GM23338 (cell line): ENCODE data around the gene ATP2B1. TPM values are rescaled to one million over a fixed set of nuclear protein-coding genes. Genes with fewer than 3 reads are reported as not detected.

Source experiments
- ATAC-seq: fragments of 200-7000 bp; cut with Tn5 transposase; 3 replicates; pipeline ENCODE4 v1.9.1; 2020
- DNase-seq: peaks from one replicate; pipeline ENCODE4 v3.0.0-alpha.2; 2015; ENCODE audit warnings: low spot score
- H2AFZ ChIP-seq: fragments of 200-600 bp; sonication (generic); 2 replicates; pipeline ENCODE4 v1.8.0; 2016; ENCODE audit warnings: antibody characterized with exemption, mild to moderate bottlenecking, moderate library complexity
- H3F3A ChIP-seq: fragments of 200-600 bp; sonication (generic); replicated peaks from 2 replicates; pipeline ENCODE4 v1.8.0; 2017; ENCODE audit warnings: antibody characterized with exemption, mixed run types, low read depth
- H3K27ac ChIP-seq: fragments of 200-600 bp; sonication (generic); 2 replicates; pipeline ENCODE4 v1.6.1; 2016; ENCODE audit warnings: low read depth
- H3K27me3 ChIP-seq: fragments of 200-600 bp; sonication (generic); 2 replicates; pipeline ENCODE4 v1.8.0; 2016; ENCODE audit warnings: mild to moderate bottlenecking, mixed run types, moderate library complexity; ENCODE audit not compliant: insufficient read depth
- H3K36me3 ChIP-seq: fragments of 200-600 bp; sonication (generic); 2 replicates; pipeline ENCODE4 v1.8.0; 2016; ENCODE audit warnings: mild to moderate bottlenecking; ENCODE audit not compliant: insufficient read depth
- H3K4me1 ChIP-seq: fragments of 200-600 bp; sonication (generic); 2 replicates; pipeline ENCODE4 v1.8.0; 2016; ENCODE audit warnings: mild to moderate bottlenecking, moderate library complexity; ENCODE audit not compliant: insufficient read depth
- H3K4me2 ChIP-seq: fragments of 200-600 bp; sonication (generic); 2 replicates; pipeline ENCODE4 v1.7.1; 2017; ENCODE audit warnings: mixed run types
- H3K4me3 ChIP-seq: fragments of 200-600 bp; sonication (generic); 2 replicates; pipeline ENCODE4 v1.6.1; 2016; ENCODE audit warnings: mixed run types
- H3K79me2 ChIP-seq: fragments of 200-600 bp; sonication (generic); replicated peaks from 2 replicates; pipeline ENCODE4 v1.8.0; 2017; ENCODE audit warnings: mild to moderate bottlenecking; ENCODE audit not compliant: insufficient read depth
- H3K9me2 ChIP-seq: fragments of 200-600 bp; sonication (generic); 2 replicates; pipeline ENCODE4 v1.8.0; 2017; ENCODE audit not compliant: insufficient read depth
- H4K20me1 ChIP-seq: fragments of 200-600 bp; sonication (generic); replicated peaks from 2 replicates; pipeline ENCODE4 v1.8.0; 2017; ENCODE audit warnings: mild to moderate bottlenecking; ENCODE audit not compliant: insufficient read depth
- H3K27ac Mint-ChIP-seq: 2 replicates; pipeline ENCODE4 v1.8.0; 2020; ENCODE audit warnings: inconsistent platforms, mild to moderate bottlenecking, moderate library complexity, mixed read lengths
- H3K27me3 Mint-ChIP-seq: 3 replicates; pipeline ENCODE4 v1.8.0; 2022; ENCODE audit warnings: low read depth, mild to moderate bottlenecking, moderate library complexity, mixed read lengths, inconsistent platforms; ENCODE audit not compliant: insufficient read depth, poor library complexity
- H3K36me3 Mint-ChIP-seq: 3 replicates; pipeline ENCODE4 v1.8.0; 2021; ENCODE audit warnings: low read depth, mild to moderate bottlenecking, inconsistent platforms, moderate library complexity, mixed read lengths
- H3K4me1 Mint-ChIP-seq: 3 replicates; pipeline ENCODE4 v1.8.0; 2020; ENCODE audit warnings: mild to moderate bottlenecking, inconsistent platforms, mixed read lengths
- H3K4me3 Mint-ChIP-seq: 3 replicates; pipeline ENCODE4 v1.8.0; 2021; ENCODE audit warnings: moderate library complexity, mild to moderate bottlenecking, inconsistent platforms, mixed read lengths
- H3K9me3 Mint-ChIP-seq: 3 replicates; pipeline ENCODE4 v1.8.0; 2020; ENCODE audit warnings: moderate library complexity, mild to moderate bottlenecking, inconsistent platforms, mixed read lengths
- CREB1 ChIP-seq: fragments of 250-450 bp; sonication (Bioruptor Pico); IDR thresholded peaks from 2 replicates; pipeline ENCODE4 v1.5.0; 2020; ENCODE audit warnings: low read depth, mild to moderate bottlenecking, moderate library complexity
- CTCF ChIP-seq, 2 experiments: fragments of 200-600 bp in 1 of 2; sonication (generic) in 1 of 2; conservative IDR thresholded peaks; 2 replicates each; pipeline versions ENCODE4 v1.5.1 to v1.6.1; 2016 to 2017; ENCODE audit warnings: antibody characterized with exemption in 2 of 2, low read depth in 2 of 2, mild to moderate bottlenecking in 2 of 2, moderate library complexity in 1 of 2
- ZNF331 ChIP-seq: fragments of 250-450 bp; sonication (Bioruptor Pico); IDR thresholded peaks from 2 replicates; pipeline ENCODE4 v1.5.0; 2020; ENCODE audit warnings: low read depth, mild to moderate bottlenecking, moderate library complexity
- polyA plus RNA-seq: library from polyadenylated mRNA; unstranded; fragments of >200 nt; fragmentation: Nextera tagmentation; extraction: Ambion mirVana; gene quantifications from 2 replicates; pipeline ENCODE4 v1.2.1, GENCODE V29; 2016
- total RNA-seq: library from RNA; depleted of rRNA; stranded (reverse); fragments of >200 nt; shearing (Covaris generic); gene quantifications from 2 replicates; pipeline ENCODE4 v1.2.3, GENCODE V29; 2014
- TF ChIP-seq, protein P1 (sequence below): IDR thresholded peaks from one replicate; pipeline ENCODE4 v1.6.1; 2018; ENCODE audit warnings: antibody characterized with exemption; ENCODE audit not compliant: unreplicated experiment

ATP2B1 gene
- total and polyA plus RNA-seq, 2 experiments from 2014 or later, result 39.3 to 42.3 TPM

DNA sequence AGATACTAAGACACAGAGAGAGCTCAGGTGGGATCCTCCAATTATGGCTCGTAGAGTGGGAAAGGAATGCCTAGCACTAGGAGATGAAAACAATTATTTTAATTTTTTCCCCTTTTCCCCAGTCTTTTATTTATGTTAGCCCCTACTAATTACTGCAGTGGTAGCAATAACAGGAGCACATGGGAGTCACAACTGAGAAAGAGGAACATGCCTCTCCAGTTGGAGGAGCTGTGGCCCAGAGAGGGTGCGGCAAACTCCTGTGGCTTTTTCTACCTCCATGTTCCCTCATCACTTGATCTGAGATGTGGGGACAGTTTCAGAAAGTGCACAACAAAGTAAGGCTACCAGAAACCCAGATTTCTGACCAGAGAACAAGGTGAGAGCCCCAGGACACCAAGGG, 156.9 kb downstream of the ATP2B1 start:
- ATAC-seq, result no peak
- H3K79me2 ChIP-seq, result no peaks in the 10 kb centered on the region
- TF ChIP-seq ZNF331 (CRISPR knock-in tag), result no peak
- TF ChIP-seq CTCF (conservative IDR thresholded peaks at IDR 0.05; ENCODE audit: low read depth in 2 of 2), result peak in 1 of 2 experiments; percentile 36; a peak in 2 of 4 replicates
- no peak overlapping the region for H3K4me2 ChIP-seq
- H3K27ac ChIP-seq, result no peak overlapping the region
- Mint-ChIP-seq H3K36me3 (no peaks in the 10 kb centered on the region), H3K27ac (no peak overlapping the region), H3K27me3 (no peaks in the 10 kb centered on the region), H3K4me1 (no peaks in the 10 kb centered on the region), H3K4me3 (no peak overlapping the region), H3K9me3 (no peaks in the 10 kb centered on the region)
- no peaks in the 10 kb centered on the region for H3K36me3 ChIP-seq
- no peaks in the 10 kb centered on the region for H3K27me3 ChIP-seq
- H2AFZ ChIP-seq, result no peak overlapping the region
- no peaks in the 10 kb centered on the region for H3F3A ChIP-seq
- H3K4me3 ChIP-seq, result no peak overlapping the region
- DNase-seq, result no peak
- no peaks in the 10 kb centered on the region for H3K4me1 ChIP-seq
- no peaks in the 10 kb centered on the region for H4K20me1 ChIP-seq
- H3K9me2 ChIP-seq, result 0 out of 2 replicates have a peak, but pooled peaks cover 5% of the 10 kb centered on the region

DNA sequence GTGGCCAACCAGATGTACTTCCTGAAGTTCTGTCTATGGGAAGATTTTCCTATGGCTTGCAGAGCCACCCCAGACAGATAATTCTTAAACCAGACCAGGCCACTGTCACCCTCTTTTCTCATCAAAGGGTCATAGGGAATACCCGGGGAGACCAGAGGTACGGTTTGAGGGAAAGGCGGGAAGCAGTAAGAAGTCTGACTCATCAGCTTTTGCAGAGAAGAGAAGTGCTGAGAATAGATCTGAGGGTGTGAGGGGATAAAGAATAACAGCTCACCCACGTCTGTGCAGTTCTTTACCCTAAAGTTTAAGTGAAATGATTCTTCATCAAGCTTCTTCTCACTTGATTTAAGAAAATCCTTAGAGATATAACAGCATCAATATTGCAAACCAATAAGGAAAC, 161.5 kb downstream of the ATP2B1 start:
- H3K4me3 ChIP-seq, result no peak overlapping the region
- no peaks in the 10 kb centered on the region for H3K36me3 ChIP-seq
- no peak overlapping the region for H3K27ac ChIP-seq
- H3K4me1 ChIP-seq, result no peaks in the 10 kb centered on the region
- H3K9me3 Mint-ChIP-seq, result no peaks in the 10 kb centered on the region
- no peaks in the 10 kb centered on the region for H3K36me3 Mint-ChIP-seq
- H3K4me3 Mint-ChIP-seq, result no peak overlapping the region
- H3F3A ChIP-seq, result no peaks in the 10 kb centered on the region
- H3K9me2 ChIP-seq, result no peaks in the 10 kb centered on the region
- H3K27me3 ChIP-seq, result no peaks in the 10 kb centered on the region
- H3K27ac Mint-ChIP-seq, result no peak overlapping the region
- no peaks in the 10 kb centered on the region for H3K27me3 Mint-ChIP-seq
- DNase-seq (no peak), ATAC-seq (no peak)
- H3K4me2 ChIP-seq, result no peak overlapping the region
- H2AFZ ChIP-seq, result no peak overlapping the region
- no peaks in the 10 kb centered on the region for H3K79me2 ChIP-seq
- H3K4me1 Mint-ChIP-seq, result peaks cover 7% of the 10 kb centered on the region; the same call in 2 of the 3 replicates
- H4K20me1 ChIP-seq, result no peaks in the 10 kb centered on the region
- TF ChIP-seq CREB1 (CRISPR knock-in tag), result no peak
- TF ChIP-seq CTCF (conservative IDR thresholded peaks at IDR 0.05; ENCODE audit: low read depth in 2 of 2), result no peak
- TF ChIP-seq, protein P1, sequence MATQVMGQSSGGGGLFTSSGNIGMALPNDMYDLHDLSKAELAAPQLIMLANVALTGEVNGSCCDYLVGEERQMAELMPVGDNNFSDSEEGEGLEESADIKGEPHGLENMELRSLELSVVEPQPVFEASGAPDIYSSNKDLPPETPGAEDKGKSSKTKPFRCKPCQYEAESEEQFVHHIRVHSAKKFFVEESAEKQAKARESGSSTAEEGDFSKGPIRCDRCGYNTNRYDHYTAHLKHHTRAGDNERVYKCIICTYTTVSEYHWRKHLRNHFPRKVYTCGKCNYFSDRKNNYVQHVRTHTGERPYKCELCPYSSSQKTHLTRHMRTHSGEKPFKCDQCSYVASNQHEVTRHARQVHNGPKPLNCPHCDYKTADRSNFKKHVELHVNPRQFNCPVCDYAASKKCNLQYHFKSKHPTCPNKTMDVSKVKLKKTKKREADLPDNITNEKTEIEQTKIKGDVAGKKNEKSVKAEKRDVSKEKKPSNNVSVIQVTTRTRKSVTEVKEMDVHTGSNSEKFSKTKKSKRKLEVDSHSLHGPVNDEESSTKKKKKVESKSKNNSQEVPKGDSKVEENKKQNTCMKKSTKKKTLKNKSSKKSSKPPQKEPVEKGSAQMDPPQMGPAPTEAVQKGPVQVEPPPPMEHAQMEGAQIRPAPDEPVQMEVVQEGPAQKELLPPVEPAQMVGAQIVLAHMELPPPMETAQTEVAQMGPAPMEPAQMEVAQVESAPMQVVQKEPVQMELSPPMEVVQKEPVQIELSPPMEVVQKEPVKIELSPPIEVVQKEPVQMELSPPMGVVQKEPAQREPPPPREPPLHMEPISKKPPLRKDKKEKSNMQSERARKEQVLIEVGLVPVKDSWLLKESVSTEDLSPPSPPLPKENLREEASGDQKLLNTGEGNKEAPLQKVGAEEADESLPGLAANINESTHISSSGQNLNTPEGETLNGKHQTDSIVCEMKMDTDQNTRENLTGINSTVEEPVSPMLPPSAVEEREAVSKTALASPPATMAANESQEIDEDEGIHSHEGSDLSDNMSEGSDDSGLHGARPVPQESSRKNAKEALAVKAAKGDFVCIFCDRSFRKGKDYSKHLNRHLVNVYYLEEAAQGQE, result no peak
